HFFc6 (cell line): Measurements from ENCODE around the gene FGFR3. TPM values are rescaled to one million over a fixed set of nuclear protein-coding genes. Genes with fewer than 3 reads are reported as not detected.
A peak's percentile ranks its signal among the peaks of the same experiment; 100 is the strongest.
"Not testable (repeated sequence)": the region's sequence is repeated elsewhere in the genome, so short reads cannot be mapped to it uniquely, and the experiment has no call there.

ENCODE experiments used
- DNase-seq: peaks from one replicate; pipeline ENCODE4 v3.0.0-alpha.2; 2018
- H3K27ac Mint-ChIP-seq: 2 replicates; pipeline ENCODE4 v1.8.0; 2020; ENCODE audit warnings: mild to moderate bottlenecking, mixed read lengths
- H3K27me3 Mint-ChIP-seq: 2 replicates; pipeline ENCODE4 v1.8.0; 2021; ENCODE audit warnings: mild to moderate bottlenecking, moderate library complexity, mixed read lengths; ENCODE audit not compliant: insufficient read depth
- H3K36me3 Mint-ChIP-seq: 2 replicates; pipeline ENCODE4 v1.8.0; 2021; ENCODE audit warnings: low read depth, mixed read lengths
- H3K4me1 Mint-ChIP-seq: 2 replicates; pipeline ENCODE4 v1.8.0; 2020; ENCODE audit warnings: low read depth, mixed read lengths
- H3K4me3 Mint-ChIP-seq: 2 replicates; pipeline ENCODE4 v1.8.0; 2020; ENCODE audit warnings: mild to moderate bottlenecking, moderate library complexity, mixed read lengths
- H3K9me3 Mint-ChIP-seq: 2 replicates; pipeline ENCODE4 v1.8.0; 2020; ENCODE audit warnings: mild to moderate bottlenecking, mixed read lengths
- CTCF ChIP-seq: fragments of 200-600 bp; sonication (generic); IDR thresholded peaks from 2 replicates; pipeline ENCODE4 v1.5.0; 2021; ENCODE audit warnings: antibody characterized with exemption, mild to moderate bottlenecking
- total RNA-seq, 6 experiments: library from RNA; stranded (reverse); fragmentation: NEBNext Ultra II Directional; extraction: Animal tissue kit (Norgen Biotek cat#: 25700); gene quantifications; 2 replicates in 1 of 6; 3 replicates in 5 of 6; pipeline ENCODE4 v1.2.3, GENCODE V29; 2021

The FGFR3 gene
- total RNA-seq, 6 experiments from 2014 or later: 0.59 to 1.6 (median 0.75) TPM

- Mint-ChIP-seq H3K9me3 (no peaks in the 10 kb centered on the region), H3K27ac (peak overlapping the region; percentile 76), H3K4me1 (peaks cover 30% of the 10 kb centered on the region), H3K27me3 (no peaks in the 10 kb centered on the region; the same call in 1 of the 2 replicates), H3K4me3 (peak overlapping the region; percentile 36), H3K36me3 (peaks cover 23% of the 10 kb centered on the region)
- TF ChIP-seq CTCF: no peak
- DNase-seq: peak; percentile 93
Measured at GRCh38 chr4:1842993-1843448, 49.9 kb downstream of the FGFR3 start.

- Mint-ChIP-seq H3K27ac (peak overlapping the region; percentile 76), H3K4me3 (no peak overlapping the region), H3K27me3 (no peaks in the 10 kb centered on the region; the same call in 1 of the 2 replicates), H3K4me1 (peaks cover 30% of the 10 kb centered on the region), H3K36me3 (peaks cover 22% of the 10 kb centered on the region), H3K9me3 (no peaks in the 10 kb centered on the region)
- no peak for DNase-seq
- no peak for TF ChIP-seq CTCF
Measured at GRCh38 chr4:1843852-1844251, 50.8 kb downstream of the FGFR3 start.

DNA sequence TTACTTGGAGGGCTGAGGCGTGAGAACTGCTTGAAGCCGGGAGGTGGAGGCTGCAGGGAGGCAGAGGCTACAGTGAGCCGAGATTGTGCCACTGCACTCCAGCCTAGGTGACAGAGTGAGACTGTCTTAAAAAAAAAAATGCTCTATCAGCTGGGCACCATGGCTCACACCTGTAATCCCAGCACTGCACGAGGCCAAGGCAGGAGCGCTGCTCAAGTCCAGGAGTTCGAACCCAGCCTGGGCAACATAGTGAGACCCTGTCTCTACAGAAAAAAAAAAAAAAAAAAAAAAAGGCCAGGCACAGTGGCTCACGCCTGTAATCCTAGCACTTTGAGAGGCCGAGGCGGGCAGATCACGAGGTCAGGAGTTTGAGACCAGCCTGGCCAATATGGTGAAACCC is 51.5 kb downstream of the FGFR3 start:
- H3K27me3 Mint-ChIP-seq, DNase-seq, H3K4me3 Mint-ChIP-seq, H3K9me3 Mint-ChIP-seq, H3K27ac Mint-ChIP-seq: not testable (repeated sequence)
- peaks cover 16% of the 10 kb centered on the region; the same call in 1 of the 2 replicates for H3K36me3 Mint-ChIP-seq
- peaks cover 30% of the 10 kb centered on the region for H3K4me1 Mint-ChIP-seq

- peaks cover 16% of the 10 kb centered on the region; the same call in 1 of the 2 replicates for H3K36me3 Mint-ChIP-seq
- no peaks in the 10 kb centered on the region for H3K9me3 Mint-ChIP-seq
Measured at GRCh38 chr4:1846580-1846979, 53.5 kb downstream of the FGFR3 start.

GRCh38 chr4:1850276-1850675 is 57.2 kb downstream of the FGFR3 start:
- Mint-ChIP-seq H3K9me3 (no peaks in the 10 kb centered on the region), H3K27ac (no peak overlapping the region), H3K4me1 (peaks cover 27% of the 10 kb centered on the region), H3K36me3 (peaks cover 24% of the 10 kb centered on the region), H3K27me3 (peaks cover 2% of the 10 kb centered on the region; the same call in 1 of the 2 replicates), H3K4me3 (no peak overlapping the region)
- no peak for TF ChIP-seq CTCF
- DNase-seq: no peak

More at GRCh38 chr4:1846580-1846979, 53.5 kb downstream of the FGFR3 start:
- no peak overlapping the region for H3K4me3 Mint-ChIP-seq
- peaks cover 2% of the 10 kb centered on the region for H3K27me3 Mint-ChIP-seq
- peaks cover 29% of the 10 kb centered on the region for H3K4me1 Mint-ChIP-seq
- no peak for DNase-seq
- no peak for TF ChIP-seq CTCF
- no peak overlapping the region for H3K27ac Mint-ChIP-seq

DNA sequence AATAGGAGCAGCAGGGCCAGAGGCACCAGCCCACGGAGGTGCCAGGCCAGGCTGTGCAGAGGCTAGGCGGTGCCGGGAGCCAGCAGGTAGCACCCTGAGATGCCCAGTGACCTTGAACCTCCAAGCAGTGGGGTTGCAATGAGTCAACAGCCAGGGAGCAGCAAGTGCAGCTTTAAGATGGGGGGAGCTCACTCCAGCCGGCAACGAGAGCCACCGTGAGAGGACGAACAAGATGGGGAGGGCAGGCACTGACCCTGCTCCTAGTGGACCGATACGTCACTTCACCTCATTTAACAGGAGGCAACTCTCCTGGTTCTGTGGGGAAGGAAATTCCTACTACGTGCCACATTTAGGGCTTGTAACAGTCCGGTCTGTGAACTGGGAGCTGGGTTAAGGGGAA is 58.1 kb downstream of the FGFR3 start:
- Mint-ChIP-seq H3K4me3 (no peak overlapping the region), H3K4me1 (peaks cover 27% of the 10 kb centered on the region), H3K36me3 (peaks cover 24% of the 10 kb centered on the region), H3K27ac (no peak overlapping the region), H3K9me3 (no peaks in the 10 kb centered on the region), H3K27me3 (peaks cover 2% of the 10 kb centered on the region; the same call in 1 of the 2 replicates)
- DNase-seq: no peak
- TF ChIP-seq CTCF: no peak; the same call in 1 of the 2 replicates
